ENCODE data around the gene PLCB4.

The PLCB4 gene

DNA sequence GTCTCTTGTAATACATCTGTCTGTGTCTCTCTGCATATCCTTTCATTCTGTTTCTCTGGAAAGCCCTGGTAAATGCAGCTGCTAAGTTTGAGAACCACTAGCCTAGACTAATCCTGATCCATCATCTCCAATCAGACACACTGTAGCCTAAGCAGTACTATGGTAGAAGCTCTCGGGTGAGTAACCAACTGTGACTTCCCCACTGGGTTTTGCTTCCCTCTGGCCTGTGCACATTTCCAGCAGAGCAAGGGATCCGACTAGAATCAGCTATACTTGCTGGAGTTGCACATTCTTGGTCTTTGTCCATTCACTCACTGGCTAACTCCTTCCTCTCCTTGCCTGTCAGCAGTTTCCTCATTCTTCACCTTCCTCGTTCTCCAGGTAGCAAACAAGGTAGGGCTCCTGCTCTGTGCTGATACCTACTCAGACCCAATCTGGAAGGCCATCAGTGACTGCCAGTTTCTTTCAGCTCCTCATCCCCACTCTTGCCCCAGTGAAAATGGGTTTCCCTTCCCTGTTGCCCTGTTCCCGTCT lies 184.2 kb downstream of the PLCB4 start:
- in situ Hi-C loops (cut with HindIII; ENCODE audit: low sequenced_read_pairs): no loop called here
- H3K4me3 ChIP-seq (ENCODE audit: low read depth, low read length): no peak overlapping the region
- TF ChIP-seq, protein P1, sequence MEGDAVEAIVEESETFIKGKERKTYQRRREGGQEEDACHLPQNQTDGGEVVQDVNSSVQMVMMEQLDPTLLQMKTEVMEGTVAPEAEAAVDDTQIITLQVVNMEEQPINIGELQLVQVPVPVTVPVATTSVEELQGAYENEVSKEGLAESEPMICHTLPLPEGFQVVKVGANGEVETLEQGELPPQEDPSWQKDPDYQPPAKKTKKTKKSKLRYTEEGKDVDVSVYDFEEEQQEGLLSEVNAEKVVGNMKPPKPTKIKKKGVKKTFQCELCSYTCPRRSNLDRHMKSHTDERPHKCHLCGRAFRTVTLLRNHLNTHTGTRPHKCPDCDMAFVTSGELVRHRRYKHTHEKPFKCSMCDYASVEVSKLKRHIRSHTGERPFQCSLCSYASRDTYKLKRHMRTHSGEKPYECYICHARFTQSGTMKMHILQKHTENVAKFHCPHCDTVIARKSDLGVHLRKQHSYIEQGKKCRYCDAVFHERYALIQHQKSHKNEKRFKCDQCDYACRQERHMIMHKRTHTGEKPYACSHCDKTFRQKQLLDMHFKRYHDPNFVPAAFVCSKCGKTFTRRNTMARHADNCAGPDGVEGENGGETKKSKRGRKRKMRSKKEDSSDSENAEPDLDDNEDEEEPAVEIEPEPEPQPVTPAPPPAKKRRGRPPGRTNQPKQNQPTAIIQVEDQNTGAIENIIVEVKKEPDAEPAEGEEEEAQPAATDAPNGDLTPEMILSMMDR (IDR thresholded peaks at IDR 0.05; ENCODE audit: low read depth, low read length, missing control alignments): no peak
- no peak for DNase-seq (ENCODE audit: low read depth)

DNA sequence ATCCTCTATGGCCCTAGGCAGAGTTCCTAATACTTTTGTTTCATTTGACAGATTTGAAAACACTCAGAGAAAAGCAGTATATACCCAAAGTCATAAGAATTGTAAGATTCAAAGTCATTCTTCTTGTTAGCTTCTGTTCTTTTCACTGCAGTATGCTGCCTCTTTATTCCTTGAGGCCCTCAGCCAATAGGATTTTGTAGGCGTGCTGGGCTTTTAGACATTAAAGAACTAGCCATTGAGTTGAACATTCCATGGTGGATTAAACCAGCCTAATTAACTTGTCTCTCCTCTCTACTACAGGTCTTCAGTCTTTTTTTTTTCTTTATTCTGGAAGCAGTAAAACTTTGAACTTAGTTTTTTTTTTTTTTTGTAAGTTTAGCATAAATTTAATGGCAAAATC lies 186.3 kb downstream of the PLCB4 start:
- no peak for DNase-seq (ENCODE audit: low read depth)
- TF ChIP-seq, protein P1 (IDR thresholded peaks at IDR 0.05; ENCODE audit: low read depth, low read length, missing control alignments): no peak
- H3K4me3 ChIP-seq (ENCODE audit: low read depth, low read length): no peak overlapping the region
- in situ Hi-C loops (cut with HindIII; ENCODE audit: low sequenced_read_pairs): no loop called here

DNA sequence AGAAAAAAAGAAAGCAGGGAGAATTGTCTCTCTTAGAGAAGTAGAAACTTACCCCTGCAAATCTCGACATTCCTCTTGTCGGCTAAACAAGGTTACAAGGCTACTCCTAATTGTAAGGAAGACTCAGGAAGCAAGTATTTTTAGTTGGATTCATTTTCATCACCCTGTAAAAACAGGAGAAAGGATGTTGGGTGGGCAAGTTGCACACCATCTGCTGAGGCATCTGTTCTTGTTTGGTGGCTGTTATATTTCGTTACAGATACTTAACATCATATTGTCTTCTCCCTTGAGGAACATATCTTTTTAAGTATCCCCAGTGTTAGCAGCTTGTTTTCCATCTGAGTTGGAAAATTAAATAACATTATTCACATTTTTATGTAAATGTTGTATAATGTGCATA lies 187.5 kb downstream of the PLCB4 start:
- DNase-seq (ENCODE audit: low read depth): no peak
- TF ChIP-seq, protein P1 (IDR thresholded peaks at IDR 0.05; ENCODE audit: low read depth, low read length, missing control alignments): no peak
- H3K4me3 ChIP-seq (ENCODE audit: low read depth, low read length): no peak overlapping the region
- in situ Hi-C loops (cut with HindIII; ENCODE audit: low sequenced_read_pairs): no loop called here

DNA sequence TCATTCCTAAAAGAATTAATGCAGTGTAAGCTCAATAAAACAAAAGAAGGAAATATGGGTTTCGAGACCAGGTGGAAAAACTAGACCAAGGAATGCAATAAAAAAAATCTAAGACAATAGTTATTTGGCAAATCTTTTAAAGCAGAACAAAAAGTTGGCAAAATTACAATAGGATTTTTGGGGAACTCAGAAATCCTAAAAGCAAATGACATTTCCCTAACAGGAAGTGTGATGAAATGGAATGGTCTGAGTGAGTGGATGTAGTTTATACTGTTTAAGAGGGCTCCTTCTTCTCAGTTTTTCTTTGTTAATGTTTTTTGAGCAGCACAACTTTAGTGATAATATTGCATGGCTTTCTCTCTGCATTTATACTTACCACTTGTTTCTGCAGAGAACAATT lies 190.0 kb downstream of the PLCB4 start:
- TF ChIP-seq, protein P1 (IDR thresholded peaks at IDR 0.05; ENCODE audit: low read depth, low read length, missing control alignments): no peak
- H3K4me3 ChIP-seq (ENCODE audit: low read depth, low read length): no peak overlapping the region
- no peak for DNase-seq (ENCODE audit: low read depth)
- in situ Hi-C loops (cut with HindIII; ENCODE audit: low sequenced_read_pairs): no loop called here

DNA sequence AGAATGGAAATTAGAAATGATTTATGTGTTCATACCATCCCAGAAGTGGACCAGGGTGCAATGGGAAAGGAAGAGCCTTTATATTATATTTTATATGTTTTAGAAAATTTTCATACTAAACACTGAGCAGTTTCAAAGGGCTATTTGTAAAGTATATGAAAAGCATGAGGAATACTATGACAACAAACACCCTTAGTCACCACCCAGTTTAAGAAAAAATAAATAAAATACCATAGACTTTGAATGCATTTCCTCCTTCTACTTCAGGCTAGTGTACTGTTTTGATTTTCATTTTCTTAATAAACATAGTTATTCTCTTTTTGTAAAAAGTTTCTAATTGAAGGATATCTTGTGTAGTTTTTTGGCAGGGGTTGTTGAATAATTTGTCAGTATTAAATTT lies 191.1 kb downstream of the PLCB4 start:
- TF ChIP-seq, protein P1 (IDR thresholded peaks at IDR 0.05; ENCODE audit: low read depth, low read length, missing control alignments): no peak
- no peak overlapping the region for H3K4me3 ChIP-seq (ENCODE audit: low read depth, low read length)
- in situ Hi-C loops (cut with HindIII; ENCODE audit: low sequenced_read_pairs): no loop called here
- no peak for DNase-seq (ENCODE audit: low read depth)

DNA sequence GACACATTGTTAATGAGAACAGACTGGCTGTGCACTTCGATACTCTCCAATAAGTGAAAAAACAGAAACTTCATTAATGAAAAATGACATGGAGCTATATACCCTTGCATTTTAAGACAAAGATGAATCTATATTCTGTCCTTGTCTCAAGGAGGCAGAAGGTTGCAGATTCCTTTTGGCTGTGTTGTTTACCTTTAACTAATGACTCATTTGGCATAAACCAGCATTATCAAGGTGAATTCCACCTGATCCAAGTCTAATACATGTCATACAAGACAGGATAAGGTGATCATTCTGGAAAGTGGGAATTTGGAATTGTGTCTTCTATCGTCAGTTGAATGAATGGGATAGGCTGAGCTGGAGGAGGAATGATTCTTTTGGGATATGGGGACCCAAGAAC lies 192.9 kb downstream of the PLCB4 start:
- DNase-seq (ENCODE audit: low read depth): no peak
- in situ Hi-C loops (cut with HindIII; ENCODE audit: low sequenced_read_pairs): no loop called here
- TF ChIP-seq, protein P1 (IDR thresholded peaks at IDR 0.05; ENCODE audit: low read depth, low read length, missing control alignments): no peak

More for the DNA sequence above, 192.9 kb downstream of the PLCB4 start:
- no peak overlapping the region for H3K4me3 ChIP-seq (ENCODE audit: low read depth, low read length)

Data from astrocyte of the cerebellum (primary cell).